NOMO-1 treated with DMSO at 0.1 percent for 48 hours (cell line): ENCODE measurements around the gene KRTAP5-8.
"Not testable (repeated sequence)": the region's sequence is repeated elsewhere in the genome, so short reads cannot be mapped to it uniquely, and the experiment has no call there.

Source experiments
- DNase-seq: peaks from one replicate; lab custom pipeline; 2025; ENCODE audit not compliant: unreplicated experiment; lab: John Stamatoyannopoulos, UW

The KRTAP5-8 gene

DNA sequence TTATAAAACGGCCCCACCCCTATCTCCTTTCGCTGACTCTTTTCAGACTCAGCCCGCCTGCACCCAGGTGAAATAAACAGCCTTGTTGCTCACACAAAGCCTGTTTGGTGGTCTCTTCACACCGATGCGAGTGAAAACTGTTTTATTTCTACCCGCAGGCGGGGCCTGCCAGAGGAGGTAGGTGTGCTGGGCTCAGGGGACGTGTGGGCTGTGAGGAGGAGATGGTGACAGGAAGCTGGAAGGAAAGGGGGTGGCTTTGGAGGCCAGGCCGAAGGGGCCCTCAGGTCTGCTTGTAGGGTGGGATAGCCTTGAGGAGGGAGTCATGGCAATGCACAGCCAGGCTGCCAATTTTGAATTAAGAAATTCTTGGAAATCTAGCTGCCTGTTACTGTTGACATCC lies 32.0 kb upstream of the KRTAP5-8 start:
- no peak for DNase-seq

- DNase-seq = no peak
Measured at GRCh38 chr11:71507102-71507501, 30.7 kb upstream of the KRTAP5-8 start.

- no peak for DNase-seq
Measured at GRCh38 chr11:71518506-71519471, 19.0 kb upstream of the KRTAP5-8 start.

DNA sequence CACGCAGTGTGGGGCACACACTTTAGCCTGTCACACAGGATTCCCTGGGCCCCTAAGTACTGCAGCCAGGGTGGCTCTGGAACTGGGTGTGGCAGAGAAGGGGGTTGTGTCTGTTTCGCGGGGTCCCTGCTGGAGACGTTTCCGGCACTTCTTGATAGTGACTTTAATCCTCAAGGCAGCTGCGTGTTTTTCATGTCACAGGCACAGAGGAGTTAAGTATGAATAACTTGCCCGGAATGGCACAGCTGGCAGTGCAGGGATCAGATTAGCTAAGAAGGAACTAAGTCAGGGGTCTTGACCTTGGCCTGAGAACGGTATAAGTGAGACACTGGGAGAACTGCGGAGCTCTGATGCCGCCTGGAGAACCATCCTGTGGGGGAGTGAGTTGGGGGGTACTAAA lies 18.3 kb upstream of the KRTAP5-8 start:
- DNase-seq = no peak

DNA sequence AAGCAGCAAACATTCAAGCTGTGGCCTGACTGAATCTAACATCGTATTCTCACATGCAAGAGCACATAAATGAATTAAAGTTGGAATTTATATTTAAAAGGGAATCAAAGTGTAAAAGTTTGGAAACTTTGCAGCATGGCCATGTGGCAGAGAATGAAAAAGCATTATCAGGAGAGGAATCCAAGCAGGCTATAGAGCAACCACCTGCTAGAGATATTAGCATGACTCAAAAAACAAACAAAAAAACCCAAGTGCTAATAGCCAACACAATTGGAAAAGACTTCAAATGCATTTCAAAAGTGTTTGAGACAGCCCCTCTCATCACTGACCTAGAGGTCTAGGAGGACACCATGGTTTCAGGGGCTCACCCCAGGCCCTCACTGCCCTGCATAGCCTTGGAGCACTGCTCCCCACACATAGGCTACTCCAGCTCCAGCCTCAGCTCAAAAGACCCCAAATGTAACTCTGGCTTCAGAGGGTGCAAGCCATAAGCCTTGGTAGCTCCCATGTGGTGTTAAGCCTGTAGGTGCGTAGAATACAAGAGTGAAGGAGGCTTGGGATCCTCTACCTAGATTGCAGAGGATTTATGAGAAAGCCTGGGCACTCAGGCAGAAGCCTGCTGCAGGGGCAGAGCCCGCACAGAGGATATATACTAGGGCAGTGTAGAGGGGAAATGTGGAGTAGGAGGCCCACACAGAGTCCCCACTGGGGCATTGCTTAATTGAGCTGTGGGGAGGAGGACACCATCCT lies 12.5 kb upstream of the KRTAP5-8 start:
- no peak for DNase-seq

- no peak for DNase-seq
Measured at GRCh38 chr11:71525938-71526495, 11.8 kb upstream of the KRTAP5-8 start.

DNA sequence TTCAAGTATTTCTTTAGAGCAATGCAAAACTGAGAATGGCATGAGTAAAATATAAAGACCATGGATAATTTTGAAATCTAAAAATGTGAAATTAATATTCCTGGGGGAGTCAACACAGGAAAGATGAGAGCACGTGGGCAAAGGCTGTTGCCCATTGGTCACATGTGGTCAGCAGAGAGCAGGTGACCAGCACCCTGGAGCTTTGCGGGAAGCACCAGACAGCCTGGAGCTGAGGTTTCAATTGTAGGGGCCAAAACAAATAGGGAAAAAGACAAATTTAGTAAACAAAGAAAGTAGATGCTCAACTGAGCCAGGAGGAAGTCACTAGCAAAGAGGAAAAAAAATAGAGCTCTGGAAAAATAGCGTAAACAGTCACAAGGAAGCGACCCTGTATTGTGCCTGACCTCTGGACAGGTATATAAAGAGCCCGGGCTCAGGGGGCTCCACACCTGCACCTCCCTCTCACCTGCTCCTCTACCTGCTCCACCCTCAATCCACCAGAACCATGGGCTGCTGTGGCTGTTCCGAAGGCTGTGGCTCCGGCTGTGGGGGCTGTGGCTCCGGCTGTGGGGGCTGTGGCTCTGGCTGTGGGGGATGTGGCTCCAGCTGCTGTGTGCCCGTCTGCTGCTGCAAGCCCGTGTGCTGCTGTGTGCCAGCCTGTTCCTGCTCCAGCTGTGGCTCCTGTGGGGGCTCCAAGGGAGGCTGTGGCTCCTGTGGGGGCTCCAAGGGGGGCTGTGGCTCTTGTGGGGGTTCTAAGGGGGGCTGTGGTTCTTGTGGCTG lies 10.8 kb upstream of the KRTAP5-8 start, which contains the start of gene KRTAP5-7:
KRTAP5-7 (plus strand) TSS at position 472 of the 780 bp plus-strand sequence; CDS start at position 506, 34 bp downstream.
- not testable (repeated sequence) for DNase-seq

- no peak for DNase-seq
Measured at GRCh38 chr11:71527576-71528210, 10.1 kb upstream of the KRTAP5-8 start.

DNA sequence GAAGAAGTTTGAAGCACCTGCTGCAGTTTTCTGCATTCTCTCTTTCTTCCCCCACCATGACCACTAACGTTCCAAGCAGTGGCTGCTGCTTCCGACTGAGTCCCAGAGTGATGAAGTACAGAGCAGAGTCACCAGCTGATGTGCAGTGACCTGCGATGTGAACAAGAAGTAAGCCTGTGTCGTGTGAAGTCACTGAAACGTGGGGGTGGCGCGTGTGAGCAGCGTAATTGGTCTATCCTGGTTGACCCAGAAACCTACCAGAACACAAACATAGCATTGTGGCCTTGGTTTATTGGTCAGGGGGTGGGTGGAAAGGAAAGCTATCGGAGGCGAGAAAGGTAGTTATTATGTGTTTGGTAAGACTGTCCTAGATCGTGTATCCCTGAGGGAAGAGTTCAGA lies 7.2 kb upstream of the KRTAP5-8 start:
- no peak for DNase-seq

DNA sequence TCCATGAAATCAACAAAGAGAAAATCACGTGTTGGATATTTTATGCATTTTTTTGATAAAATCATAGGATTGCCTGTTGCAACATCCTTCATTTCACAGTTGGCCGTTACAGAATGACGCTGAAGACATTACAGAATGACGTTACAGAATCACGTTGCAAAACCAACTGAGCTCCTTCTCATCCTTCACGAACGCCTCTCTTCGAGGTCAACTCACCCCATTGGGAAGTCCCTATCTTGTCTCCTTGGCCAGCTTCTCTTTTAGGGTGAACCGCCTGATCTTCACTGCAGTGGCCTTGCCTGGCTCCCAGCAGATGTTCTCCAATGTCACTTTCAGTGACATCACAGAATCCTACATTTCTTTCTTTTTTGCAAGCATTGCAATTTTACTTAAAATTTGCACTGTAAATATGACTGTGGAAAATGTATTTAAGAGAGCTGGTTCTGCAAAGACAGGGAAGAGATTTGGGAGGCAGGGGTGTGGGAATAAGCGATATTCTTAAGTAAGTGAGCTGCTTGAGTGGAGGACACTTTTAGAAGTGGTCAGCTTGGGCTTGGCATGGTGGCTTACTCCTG lies 5.7 kb upstream of the KRTAP5-8 start:
- DNase-seq = no peak

DNA sequence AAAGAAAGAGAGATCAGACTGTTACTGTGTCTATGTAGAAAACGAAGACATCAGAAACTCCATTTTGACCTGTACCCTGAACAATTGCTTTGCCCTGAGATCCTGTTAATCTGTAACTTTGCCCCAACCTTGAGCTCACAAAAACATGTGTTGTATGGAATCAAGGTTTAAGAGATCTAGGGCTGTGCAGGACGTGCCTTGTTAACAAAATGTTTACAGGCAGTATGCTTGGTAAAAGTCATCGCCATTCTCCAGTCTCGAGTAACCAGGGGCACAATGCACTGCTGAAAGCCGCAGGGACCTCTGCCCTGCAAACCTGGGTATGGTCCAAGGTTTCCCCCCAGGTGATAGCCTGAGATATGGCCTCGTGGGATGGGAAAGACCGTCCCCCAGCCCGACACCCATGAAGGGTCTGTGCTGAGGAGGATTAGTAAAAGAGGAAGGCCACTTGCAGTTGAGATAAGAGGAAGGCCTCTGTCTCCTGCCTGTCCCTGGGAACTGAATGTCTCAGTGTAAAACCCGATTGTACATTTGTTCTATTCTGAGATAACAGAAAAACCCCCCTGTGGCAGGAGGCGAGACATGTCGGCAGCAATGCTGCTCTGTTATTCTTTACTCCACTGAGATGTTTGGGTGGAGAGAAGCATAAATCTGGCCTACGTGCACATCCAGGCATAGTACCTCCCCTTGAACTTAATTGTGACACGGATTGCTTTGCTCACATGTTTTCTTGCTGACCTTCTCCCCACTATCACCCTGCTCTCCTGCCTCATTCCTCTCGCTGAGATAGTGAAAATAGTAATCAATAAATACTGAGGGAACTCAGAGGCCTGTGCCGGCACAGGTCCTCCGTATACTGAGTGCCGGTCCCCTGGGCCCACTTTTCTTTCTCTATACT lies 2.9 kb upstream of the KRTAP5-8 start:
- DNase-seq = not testable (repeated sequence)

GRCh38 chr11:71535825-71536224 lies 2.0 kb upstream of the KRTAP5-8 start:
- no peak for DNase-seq

- DNase-seq = no peak
Measured at GRCh38 chr11:71537537-71537936, 288 bp upstream of the KRTAP5-8 start.

DNA sequence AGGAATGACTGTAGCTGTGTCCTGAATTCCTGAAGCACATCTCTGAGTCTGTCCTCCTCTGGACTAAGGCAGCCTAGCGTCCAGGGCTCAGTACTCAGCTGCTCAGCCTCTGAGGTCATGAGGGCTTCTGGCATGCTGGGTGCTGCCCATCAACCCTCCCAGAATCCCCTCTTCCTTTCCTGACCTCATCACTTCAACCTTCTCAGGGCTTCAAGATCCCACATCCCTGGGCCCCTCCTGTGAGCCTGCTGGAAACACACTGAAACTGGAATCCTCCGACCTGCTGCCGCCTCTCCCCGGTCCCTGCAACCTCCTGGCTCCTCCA lies 803 bp downstream of the KRTAP5-8 start:
- no peak for DNase-seq

DNA sequence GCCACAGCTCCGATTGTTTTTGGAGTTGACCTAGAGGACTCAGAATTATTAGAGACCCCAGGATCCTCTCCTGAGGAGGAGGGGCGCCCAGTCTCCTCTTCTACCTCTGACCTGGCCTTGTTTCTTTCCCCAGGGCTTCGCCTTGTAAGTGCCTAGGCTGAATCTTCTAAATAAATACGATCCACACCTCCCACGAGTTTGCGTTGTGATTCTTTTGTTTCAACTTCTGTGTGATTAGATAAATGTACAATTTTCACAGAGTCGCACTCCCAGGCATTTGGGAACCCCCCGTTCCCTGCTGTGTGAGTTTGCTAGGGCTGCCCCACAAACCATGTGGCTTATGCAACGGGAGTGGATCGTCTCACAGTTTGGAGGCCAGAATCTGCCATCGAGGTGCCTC lies 1.2 kb downstream of the KRTAP5-8 start:
- DNase-seq = no peak

DNA sequence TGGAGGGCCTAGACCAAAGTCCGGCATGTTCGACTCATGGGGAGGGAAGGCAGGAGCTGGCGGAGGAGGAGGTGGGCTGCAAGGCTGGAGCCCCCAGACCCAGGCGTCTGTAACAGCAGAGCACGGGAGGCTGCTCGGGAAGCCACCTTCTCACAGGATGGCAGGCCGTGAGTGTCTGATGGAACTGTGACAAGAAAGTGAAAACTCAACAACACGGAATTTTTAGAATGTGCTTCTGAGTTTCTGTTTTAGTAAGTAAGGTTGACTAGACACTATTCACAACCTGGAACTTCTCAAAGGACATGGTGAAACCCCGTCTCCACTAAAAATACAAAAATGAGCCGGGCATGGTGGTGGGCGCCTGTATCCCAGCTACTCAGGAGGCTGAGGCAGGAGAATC lies 2.1 kb downstream of the KRTAP5-8 start:
- not testable (repeated sequence) for DNase-seq

- DNase-seq = not testable (repeated sequence)
Measured at GRCh38 chr11:71540521-71541304, 2.9 kb downstream of the KRTAP5-8 start.

DNA sequence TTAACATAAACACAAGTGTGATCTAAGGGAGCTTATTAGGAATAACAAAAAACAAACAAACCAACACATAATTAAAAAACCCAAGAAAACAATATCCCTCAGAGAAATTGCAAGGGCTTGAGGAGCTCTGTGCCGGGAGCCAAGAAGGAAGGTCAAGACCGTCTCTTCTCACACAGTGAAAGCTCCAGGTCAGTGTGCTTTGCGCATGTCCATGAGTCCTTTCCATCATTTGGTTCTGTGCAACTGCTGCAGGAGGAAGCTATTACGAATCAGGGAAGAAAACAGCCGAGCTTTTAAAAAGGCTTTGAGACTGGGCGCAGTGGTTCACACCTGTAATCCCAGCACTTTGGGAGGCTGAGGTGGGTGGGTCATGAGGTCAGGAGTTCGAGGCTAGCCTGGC lies 4.6 kb downstream of the KRTAP5-8 start:
- DNase-seq = no peak
